Fibroblast of gingiva (primary cell): ENCODE data around the gene YPEL4.
"Not testable (repeated sequence)": the region's sequence is repeated elsewhere in the genome, so short reads cannot be mapped to it uniquely, and the experiment has no call there.

Source experiments
- DNase-seq: peaks from one replicate; pipeline ENCODE4 v3.0.0-alpha.2; 2011; ENCODE audit warnings: low read depth

Gene YPEL4

GRCh38 chr11:57649826-57650738 lies at the start of gene YPEL4:
TSS of gene YPEL4 (minus strand) at chr11:57649912. CDS start at chr11:57647107, 2,805 bp downstream.
- peak; percentile 73 for DNase-seq

- DNase-seq, result no peak
These were observed 49.2 kb upstream of the YPEL4 start for GRCh38 chr11:57698843-57699365.

- not testable (repeated sequence) for DNase-seq
These were observed 40.8 kb upstream of the YPEL4 start for GRCh38 chr11:57690474-57690873.

- DNase-seq, result no peak
These were observed 31.5 kb upstream of the YPEL4 start for GRCh38 chr11:57681168-57681567.

- DNase-seq, result no peak
These were observed 30.8 kb upstream of the YPEL4 start for GRCh38 chr11:57680552-57680874.

GRCh38 chr11:57679396-57679795 lies 29.7 kb upstream of the YPEL4 start:
- no peak for DNase-seq

GRCh38 chr11:57675176-57675941 lies 25.6 kb upstream of the YPEL4 start:
- DNase-seq, result no peak

GRCh38 chr11:57674251-57674650 lies 24.5 kb upstream of the YPEL4 start:
- no peak for DNase-seq

GRCh38 chr11:57668434-57668782 lies 18.7 kb upstream of the YPEL4 start:
- no peak for DNase-seq

GRCh38 chr11:57667736-57668433 lies 18.2 kb upstream of the YPEL4 start, which contains the start of gene ZDHHC5:
TSS of gene ZDHHC5 (plus strand) at chr11:57668114. CDS start at chr11:57673091, 4,977 bp downstream.
- DNase-seq, result peak; percentile 100

- peak; percentile 100 for DNase-seq
These were observed 17.5 kb upstream of the YPEL4 start for GRCh38 chr11:57667117-57667735.

GRCh38 chr11:57663975-57664374 lies 14.3 kb upstream of the YPEL4 start:
- DNase-seq, result no peak

- no peak for DNase-seq
These were observed 13.2 kb upstream of the YPEL4 start for GRCh38 chr11:57662893-57663292.

GRCh38 chr11:57659669-57660068 lies 10.0 kb upstream of the YPEL4 start:
- no peak for DNase-seq

GRCh38 chr11:57658023-57658361 lies 8.3 kb upstream of the YPEL4 start:
- DNase-seq, result no peak

- DNase-seq, result peak; percentile 97
These were observed 7.7 kb upstream of the YPEL4 start, which contains the start of gene CLP1 for GRCh38 chr11:57657194-57658022. TSS of gene CLP1 (plus strand) at chr11:57657762. CDS start at chr11:57659477, 1,715 bp downstream.

- DNase-seq, result no peak
These were observed 7.1 kb upstream of the YPEL4 start for GRCh38 chr11:57656885-57657193.

GRCh38 chr11:57653163-57653562 lies 3.5 kb upstream of the YPEL4 start:
- no peak for DNase-seq

GRCh38 chr11:57652662-57653061 lies 3.0 kb upstream of the YPEL4 start:
- DNase-seq, result no peak

- not testable (repeated sequence) for DNase-seq
These were observed 2.5 kb upstream of the YPEL4 start for GRCh38 chr11:57652230-57652629.

GRCh38 chr11:57651408-57651807 lies 1.7 kb upstream of the YPEL4 start:
- no peak for DNase-seq
